GM18511 (cell line): Measurements from ENCODE around the gene RNF31.
A peak's percentile ranks its signal among the peaks of the same experiment; 100 is the strongest.

Source experiments
- ATAC-seq: cut with Tn5 transposase; IDR thresholded peaks from one replicate; pipeline ENCODE4 v1.9.1; 2021; ENCODE audit warnings: mild to moderate bottlenecking, moderate library complexity; ENCODE audit not compliant: unreplicated experiment

RNF31 gene

DNA sequence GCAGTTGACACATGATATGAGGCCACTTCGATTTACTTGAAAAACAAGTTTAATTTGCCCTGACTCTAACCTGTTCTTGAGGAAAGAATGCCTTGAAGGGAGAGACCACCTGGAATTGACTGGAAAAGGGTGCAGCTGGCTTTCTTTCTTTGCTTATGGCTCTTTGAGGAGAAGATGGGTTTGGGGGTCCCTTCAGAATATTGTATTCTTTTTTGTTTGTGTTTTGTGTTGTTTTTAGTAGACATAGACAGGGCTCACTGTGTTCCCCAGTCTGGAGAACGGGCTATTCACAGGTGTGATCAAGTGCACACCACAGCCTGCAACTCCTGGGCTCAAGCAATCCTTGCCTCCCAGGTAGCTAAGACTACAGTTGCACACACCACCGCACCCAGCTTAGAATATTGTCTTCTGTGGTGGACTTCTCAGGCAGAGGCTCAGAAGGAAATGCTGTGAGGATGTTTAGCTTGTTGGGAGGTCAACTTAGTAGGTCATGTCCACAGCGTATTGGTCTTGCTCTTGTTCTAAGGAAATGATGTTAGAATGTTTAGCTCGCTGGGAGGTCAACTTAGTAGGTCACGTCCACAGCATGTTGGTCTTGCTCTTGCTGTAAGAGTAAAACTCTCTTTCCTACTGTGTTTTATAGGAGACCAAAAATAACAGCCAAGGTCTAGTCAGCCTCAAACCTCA is 31.0 kb upstream of the RNF31 start:
- ATAC-seq: no peak

DNA sequence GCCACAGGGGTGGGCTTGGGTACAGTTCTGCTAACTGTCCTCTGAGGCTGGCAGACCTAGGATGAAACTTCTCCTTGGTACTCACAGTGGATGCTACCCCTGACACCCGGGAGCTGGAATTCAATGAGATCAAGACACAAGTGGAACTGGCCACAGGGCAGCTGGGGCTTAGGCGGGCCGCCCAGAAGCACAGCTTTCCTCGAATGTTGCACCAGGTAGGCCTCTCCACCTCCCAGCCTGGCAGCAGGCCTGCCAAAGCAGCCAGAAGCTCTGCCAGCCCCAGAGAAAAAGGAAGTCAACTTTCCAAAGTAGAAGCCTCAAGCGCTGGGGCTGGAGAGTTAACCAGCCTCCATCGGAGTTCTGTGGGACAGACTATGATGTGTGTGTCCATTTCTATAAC is 30.1 kb upstream of the RNF31 start:
- ATAC-seq: no peak

DNA sequence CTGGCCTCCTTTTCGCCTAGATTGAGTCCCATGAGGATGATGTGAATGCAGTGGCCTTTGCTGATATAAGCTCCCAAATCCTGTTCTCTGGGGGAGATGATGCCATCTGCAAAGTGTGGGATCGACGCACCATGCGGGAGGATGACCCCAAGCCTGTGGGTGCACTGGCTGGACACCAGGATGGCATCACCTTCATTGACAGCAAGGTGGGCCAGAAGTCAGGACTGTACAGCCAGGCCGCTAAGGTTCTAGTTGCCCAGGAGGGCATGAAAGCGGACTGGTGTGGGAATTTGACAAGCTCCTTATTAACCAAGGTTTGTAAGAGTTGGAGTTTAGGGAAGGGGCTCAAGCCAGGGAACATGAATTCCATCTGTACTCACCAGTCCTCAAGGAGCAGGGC is 27.6 kb upstream of the RNF31 start:
- ATAC-seq: no peak

GRCh38 chr14:24121210-24121609 is 26.1 kb upstream of the RNF31 start:
- ATAC-seq: no peak

GRCh38 chr14:24122416-24122815 is 24.9 kb upstream of the RNF31 start:
- ATAC-seq: no peak

DNA sequence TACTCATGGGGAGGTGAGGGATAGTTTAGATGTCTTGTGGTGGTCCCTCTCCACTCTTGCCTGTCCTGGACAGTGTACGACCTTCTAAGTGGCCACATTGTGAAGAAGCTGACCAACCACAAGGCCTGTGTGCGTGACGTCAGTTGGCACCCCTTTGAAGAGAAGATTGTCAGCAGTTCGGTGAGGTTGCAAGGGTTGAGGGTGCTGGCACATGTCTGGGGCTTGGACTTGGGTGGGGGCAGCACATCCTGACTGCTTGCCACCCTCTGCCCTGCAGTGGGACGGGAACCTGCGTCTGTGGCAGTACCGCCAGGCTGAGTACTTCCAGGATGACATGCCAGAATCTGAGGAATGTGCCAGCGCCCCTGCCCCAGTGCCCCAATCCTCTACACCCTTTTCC is 24.4 kb upstream of the RNF31 start:
- no peak for ATAC-seq

GRCh38 chr14:24123424-24124417 is 23.6 kb upstream of the RNF31 start:
- no peak for ATAC-seq

DNA sequence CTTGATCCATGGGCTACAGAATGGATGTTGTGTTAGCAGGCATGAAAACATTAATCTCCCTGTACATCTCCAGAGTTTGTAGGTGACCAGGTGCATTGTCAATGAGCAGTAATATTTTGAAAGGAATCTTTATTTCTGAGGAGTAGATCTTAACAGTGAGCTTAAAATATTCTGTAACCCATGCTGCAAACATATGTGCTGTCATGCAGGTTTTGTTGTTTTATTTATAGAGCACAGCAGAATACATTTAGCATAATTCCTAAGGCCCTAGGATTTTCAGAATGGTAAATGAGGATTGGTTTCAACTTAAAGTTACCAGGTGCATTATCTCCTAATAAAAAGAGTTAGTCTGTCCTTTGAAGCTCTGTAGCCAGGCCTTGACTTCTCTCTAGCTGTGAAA is 20.4 kb upstream of the RNF31 start:
- no peak for ATAC-seq

DNA sequence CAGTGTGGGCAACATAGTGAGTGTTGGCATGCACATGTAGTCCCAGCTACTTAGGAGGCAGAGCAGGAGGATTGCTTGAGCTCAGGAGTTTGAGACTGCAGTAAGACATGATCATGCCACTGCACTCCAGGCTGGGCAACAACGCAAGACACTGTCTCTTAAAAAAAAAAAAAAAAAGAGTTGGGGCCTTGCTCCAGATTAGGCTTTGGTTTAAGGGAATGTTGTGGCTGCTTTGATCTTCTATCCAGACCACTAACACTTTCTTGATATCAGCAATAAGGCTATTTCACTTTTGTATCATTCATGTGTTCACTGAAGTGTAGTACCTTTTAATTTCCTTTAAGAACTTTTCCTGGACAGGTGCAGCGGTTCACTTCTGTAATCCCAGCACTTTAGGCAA is 19.6 kb upstream of the RNF31 start:
- ATAC-seq: no peak

GRCh38 chr14:24129410-24129998 is 17.8 kb upstream of the RNF31 start:
- ATAC-seq: no peak

GRCh38 chr14:24130380-24130716 is 16.9 kb upstream of the RNF31 start, which contains the start of gene FITM1:
Gene FITM1 (plus strand): TSS chr14:24130659. CDS start chr14:24131564, 905 bp downstream.
- no peak for ATAC-seq

DNA sequence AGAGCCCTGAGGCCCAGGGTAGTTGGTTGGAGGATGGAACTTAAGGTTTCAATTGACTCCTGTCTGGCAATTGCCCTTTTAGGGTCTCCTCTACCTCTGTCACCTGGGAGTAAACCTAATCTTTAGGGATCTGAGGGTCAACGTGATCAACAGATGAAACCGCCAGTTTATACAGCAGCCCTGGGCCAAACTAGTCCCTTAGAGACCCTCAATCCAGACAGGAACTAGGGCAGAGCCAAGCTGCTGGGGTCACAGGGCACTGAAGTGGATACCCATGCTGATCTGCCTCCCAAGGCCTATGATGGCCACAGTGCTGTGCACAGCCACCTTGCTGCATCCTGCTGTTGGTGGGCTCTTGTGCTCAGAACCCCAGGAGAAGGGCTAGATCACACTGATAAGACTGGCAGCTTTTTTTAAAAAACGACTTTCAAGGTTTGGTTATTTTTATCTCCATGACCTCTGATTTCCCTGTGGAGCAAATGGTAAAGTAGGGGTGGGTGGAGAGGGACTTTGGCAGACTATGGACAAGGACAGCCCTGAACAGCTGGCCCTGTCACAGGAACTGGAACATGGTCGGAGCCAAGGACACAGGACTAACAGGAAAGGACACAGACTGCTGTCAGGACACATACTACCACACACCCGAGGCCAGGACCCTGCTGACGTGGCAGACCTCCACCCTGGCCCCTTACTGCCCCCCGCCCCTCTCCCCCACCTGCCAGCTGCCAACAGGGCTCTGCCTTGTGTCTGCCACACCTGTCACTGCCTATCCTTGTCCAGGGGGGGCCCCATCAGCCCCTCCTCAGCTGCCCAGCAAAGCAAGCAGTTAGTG is 16.4 kb upstream of the RNF31 start:
- no peak for ATAC-seq

DNA sequence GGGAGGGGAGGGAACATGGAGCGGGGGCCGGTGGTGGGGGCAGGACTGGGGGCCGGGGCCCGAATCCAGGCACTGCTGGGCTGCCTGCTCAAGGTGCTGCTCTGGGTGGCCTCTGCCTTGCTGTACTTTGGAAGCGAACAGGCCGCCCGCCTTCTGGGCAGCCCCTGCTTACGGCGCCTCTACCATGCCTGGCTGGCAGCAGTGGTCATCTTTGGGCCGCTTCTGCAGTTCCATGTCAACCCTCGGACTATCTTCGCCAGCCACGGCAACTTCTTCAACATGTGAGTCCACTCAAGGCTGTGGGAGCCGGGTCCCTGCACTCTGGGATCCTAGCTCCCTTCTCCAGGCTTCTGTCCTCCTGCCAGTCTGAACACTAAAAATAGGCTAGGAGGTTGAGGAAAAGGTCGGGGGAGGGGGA is 15.7 kb upstream of the RNF31 start:
- ATAC-seq: no peak

DNA sequence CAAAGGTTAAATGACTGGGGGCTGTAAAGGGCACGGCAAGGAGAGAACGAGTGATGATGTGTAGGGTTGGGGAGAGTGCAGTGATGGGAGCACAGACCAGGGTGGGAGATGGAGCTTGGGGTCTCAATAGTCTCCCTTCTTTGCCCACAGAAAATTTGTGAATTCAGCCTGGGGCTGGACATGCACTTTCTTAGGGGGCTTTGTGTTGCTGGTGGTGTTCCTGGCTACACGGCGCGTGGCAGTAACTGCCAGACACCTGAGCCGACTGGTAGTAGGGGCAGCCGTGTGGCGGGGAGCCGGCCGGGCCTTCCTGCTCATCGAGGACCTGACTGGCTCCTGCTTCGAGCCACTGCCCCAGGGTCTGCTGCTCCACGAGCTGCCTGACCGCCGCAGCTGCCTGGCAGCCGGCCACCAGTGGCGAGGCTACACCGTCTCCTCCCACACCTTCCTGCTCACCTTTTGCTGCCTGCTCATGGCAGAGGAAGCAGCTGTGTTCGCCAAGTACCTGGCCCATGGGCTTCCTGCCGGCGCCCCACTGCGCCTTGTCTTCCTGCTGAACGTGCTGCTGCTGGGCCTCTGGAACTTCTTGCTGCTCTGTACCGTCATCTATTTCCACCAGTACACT is 15.1 kb upstream of the RNF31 start:
- no peak for ATAC-seq

- no peak for ATAC-seq
These were observed 14.3 kb upstream of the RNF31 start for GRCh38 chr14:24132976-24133375.

GRCh38 chr14:24133735-24134134 is 13.6 kb upstream of the RNF31 start:
- ATAC-seq: no peak

DNA sequence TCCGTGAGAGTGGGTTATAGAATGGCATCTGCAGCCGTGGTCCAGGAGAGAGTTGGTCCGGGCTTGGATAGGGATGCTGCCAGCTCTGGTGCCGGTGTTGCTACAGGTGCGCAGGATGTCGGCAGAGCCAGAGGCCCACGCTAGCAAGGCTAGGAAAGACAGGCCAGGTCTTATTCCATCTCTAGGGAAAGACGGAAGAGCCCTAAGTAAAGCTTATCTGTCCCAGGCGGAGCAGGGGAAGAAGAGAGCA is 11.8 kb upstream of the RNF31 start:
- ATAC-seq: peak; percentile 7

GRCh38 chr14:24135834-24136683 is 11.2 kb upstream of the RNF31 start, which contains the start of gene PSME1:
Gene PSME1 (plus strand): TSS chr14:24136194. CDS start chr14:24136263, 69 bp downstream.
- peak; percentile 85 for ATAC-seq

GRCh38 chr14:24136684-24137528 is 10.4 kb upstream of the RNF31 start:
- no peak for ATAC-seq
